SU-DHL-6 (cell line): ENCODE measurements around the gene PRKN.

Experiments used
- EZH2phosphoT487 ChIP-seq: fragments of 200-600 bp; sonication (generic), shearing (Covaris generic); conservative IDR thresholded peaks from 2 replicates; pipeline ENCODE4 v1.6.1; 2018; ENCODE audit warnings: mild to moderate bottlenecking, antibody characterized with exemption, low read length, moderate library complexity, mixed read lengths
- TF ChIP-seq, protein P1 (sequence below): fragments of 200-600 bp; sonication (generic); IDR thresholded peaks from one replicate; pipeline ENCODE4 v1.5.1; 2017; ENCODE audit warnings: antibody characterized with exemption, mild to moderate bottlenecking, low read length, moderate library complexity; ENCODE audit not compliant: insufficient read depth, poor library complexity, severe bottlenecking

DNA sequence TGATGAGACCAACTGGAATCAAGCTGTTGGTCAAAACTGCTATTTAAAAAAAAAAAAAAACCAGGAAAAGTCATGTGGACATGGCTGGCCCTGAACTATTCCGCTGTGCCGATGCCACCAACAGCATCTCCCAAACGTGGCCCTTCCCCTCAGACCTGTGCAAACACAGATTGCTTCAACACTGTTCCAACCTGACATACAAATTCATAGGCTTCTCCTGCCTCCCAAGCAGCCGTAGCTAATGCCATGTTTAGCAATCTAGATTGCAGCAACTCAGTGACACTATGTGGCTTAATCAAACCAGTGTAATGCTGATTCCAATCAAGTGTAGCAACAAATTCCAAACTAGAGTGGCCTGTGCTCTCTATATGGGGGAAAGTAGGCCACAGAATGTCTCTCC lies 16.2 kb downstream of the PRKN start:
- TF ChIP-seq, protein P1, sequence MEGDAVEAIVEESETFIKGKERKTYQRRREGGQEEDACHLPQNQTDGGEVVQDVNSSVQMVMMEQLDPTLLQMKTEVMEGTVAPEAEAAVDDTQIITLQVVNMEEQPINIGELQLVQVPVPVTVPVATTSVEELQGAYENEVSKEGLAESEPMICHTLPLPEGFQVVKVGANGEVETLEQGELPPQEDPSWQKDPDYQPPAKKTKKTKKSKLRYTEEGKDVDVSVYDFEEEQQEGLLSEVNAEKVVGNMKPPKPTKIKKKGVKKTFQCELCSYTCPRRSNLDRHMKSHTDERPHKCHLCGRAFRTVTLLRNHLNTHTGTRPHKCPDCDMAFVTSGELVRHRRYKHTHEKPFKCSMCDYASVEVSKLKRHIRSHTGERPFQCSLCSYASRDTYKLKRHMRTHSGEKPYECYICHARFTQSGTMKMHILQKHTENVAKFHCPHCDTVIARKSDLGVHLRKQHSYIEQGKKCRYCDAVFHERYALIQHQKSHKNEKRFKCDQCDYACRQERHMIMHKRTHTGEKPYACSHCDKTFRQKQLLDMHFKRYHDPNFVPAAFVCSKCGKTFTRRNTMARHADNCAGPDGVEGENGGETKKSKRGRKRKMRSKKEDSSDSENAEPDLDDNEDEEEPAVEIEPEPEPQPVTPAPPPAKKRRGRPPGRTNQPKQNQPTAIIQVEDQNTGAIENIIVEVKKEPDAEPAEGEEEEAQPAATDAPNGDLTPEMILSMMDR, result no peak
- TF ChIP-seq EZH2phosphoT487, result no peak
